ENCODE data around the gene PACC1.
"Not testable (repeated sequence)": the region's sequence is repeated elsewhere in the genome, so short reads cannot be mapped to it uniquely, and the experiment has no call there.

The PACC1 gene

DNA sequence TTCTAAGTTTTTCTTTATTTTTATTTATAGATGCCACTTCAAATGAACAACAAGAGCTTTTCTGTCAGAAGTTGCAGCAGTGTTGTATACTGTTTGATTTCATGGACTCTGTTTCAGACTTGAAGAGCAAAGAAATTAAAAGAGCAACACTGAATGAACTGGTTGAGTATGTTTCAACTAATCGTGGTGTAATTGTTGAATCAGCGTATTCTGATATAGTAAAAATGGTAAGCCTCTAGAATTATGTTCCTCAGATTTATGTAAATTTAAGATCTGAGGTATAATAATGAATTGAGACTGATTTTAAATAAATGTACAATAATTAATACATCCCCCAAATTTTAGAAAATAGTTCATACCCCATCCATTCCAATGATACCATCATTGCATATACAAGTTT, 85.6 kb downstream of the PACC1 start:
- DNase-seq (ENCODE audit: low read depth, low spot score) = no peak

DNA sequence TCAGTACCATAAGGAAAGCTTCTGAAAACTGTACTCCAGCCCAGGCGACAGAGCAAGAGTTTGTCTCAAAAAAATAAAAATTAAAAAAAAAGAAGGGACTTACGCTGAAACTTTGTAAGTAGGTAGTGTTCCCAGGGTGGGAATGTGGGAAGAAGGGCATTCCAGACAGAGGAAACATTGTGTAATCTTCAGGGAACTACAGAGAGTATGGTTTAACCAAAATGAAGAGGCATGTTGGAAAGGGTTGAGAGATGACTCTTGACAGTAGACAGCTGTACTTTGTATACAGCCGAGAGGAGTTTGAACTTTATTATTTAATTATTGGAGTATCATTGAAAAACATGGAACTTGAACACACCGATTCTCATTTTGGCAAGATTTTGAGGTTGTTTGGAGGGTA, 86.4 kb downstream of the PACC1 start:
- DNase-seq (ENCODE audit: low read depth, low spot score) = no peak

DNA sequence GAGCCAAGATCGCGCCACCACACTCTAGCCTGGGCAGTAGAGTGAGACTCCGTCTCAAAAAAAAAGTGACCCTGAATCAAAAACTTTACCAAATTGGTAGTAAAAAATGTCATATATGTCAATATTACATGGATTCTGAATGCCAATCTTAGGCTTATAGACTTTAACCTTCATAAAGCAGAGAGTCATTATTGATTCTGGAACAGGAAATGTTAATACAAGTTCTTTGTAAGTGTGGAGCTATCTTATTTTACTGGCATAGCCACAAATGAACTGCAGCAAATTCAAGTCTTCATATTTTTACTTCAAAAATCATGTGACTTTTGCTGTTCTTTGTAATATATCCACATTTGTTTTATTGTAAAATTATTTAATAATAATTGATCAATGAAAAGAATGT, 88.1 kb downstream of the PACC1 start:
- no peak for DNase-seq (ENCODE audit: low read depth, low spot score)

DNA sequence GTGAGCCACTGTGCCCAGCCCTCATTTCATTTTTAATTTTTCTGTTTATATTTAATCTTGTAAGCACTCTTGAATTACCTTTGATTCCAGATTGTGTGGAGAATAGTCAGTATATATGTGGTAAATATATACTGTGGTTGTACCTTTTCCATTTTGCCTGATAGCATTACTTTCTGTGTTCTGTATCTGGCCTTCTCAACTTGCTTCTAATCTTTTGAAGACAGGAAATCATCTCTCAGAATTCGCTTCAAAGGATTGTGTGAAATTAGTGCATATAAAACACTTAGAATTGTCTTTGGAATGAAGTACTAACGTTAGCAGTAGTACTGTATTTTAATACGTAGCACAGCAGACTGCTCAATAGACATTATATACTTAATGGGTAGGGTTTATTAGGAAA, 91.6 kb downstream of the PACC1 start:
- no peak for DNase-seq (ENCODE audit: low read depth, low spot score)

DNA sequence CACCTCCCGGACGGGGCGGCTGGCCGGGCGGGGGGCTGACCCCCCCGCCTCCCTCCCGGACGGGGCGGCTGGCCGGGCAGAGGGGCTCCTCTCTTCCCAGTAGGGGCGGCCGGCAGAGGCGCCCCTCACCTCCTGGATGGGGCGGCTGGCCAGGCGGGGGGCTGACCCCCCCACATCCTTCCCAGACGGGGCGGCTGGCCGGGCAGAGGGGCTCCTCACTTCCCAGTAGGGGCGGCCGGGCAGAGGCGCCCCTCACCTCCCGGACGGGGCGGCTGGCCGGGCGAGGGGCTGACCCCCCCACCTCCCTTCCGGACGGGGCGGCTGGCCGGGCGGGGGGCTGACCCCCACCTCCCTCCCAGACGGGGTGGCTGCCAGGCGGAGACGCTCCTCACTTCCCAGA, 93.7 kb downstream of the PACC1 start:
- DNase-seq (ENCODE audit: low read depth, low spot score) = not testable (repeated sequence)

DNA sequence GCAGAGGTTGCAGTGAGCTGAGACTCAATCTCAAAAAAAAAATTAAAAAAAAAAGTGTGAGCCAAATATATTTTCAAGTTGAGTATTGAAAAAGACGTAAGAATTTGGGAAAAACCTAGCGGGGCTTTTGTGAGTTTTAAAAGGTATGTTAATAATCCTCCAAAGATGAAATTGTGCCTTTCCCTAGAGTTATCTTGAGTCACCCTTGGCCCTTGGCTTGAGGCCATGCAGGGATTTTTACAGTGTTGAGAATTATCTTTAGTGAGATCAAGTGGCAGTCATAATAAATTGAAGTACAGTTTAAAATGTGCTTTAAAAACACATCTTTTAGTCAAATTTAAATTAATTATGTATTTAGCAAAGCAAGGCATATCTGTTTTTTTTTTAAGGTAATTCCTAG, 96.8 kb downstream of the PACC1 start:
- DNase-seq (ENCODE audit: low read depth, low spot score) = no peak

DNA sequence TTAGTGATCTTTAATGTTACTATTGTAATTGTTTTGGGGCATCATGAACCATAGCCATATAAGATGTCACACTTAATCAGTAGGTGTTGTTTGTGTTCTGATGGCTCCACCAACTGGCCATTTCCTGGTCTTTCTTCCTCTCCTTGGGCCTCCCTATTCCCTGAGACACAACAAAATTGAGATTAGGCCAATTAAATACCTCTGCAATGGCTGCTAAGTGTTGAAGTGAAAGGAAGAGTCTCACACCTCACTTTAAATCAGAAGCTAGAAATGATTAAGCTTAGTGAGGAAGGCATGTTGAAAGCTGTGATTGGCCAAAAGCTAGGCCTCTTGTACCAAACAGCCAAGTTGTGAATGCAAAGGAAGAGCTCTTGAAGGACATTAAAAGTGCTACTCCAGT, 98.8 kb downstream of the PACC1 start:
- DNase-seq (ENCODE audit: low read depth, low spot score) = no peak

DNA sequence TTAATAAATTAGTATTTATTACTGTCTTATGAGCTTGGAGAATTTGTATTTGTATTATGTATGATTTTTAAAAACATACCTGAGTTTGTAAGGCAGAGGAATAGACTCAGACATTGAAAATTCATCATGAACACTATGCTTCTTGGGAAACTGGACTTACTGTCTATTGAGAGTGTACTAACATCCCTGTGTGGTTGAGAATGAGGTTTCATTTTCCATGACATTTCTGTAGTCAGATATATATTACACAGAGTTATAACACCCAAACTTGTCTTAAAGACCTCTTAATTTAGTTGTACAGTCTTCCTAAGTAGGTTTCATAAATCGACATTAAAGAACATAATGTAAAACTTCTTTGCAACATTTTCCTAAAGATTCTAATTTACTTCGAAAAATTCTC, 99.5 kb downstream of the PACC1 start:
- no peak for DNase-seq (ENCODE audit: low read depth, low spot score)

Measured in brain pericyte (primary cell).